Esophagus (tissue), 2 donors: ENCODE measurements around the gene IKBIP. TPM values are rescaled to one million over a fixed set of nuclear protein-coding genes. Genes with fewer than 3 reads are reported as not detected.
"Not testable (repeated sequence)": the region's sequence is repeated elsewhere in the genome, so short reads cannot be mapped to it uniquely, and the experiment has no call there.

ENCODE experiments used
- H3K27ac ChIP-seq, 2 donors: one replicate each; pipeline ENCODE4 v1.5.1; 2013; ENCODE audit warnings: low read depth in 2 of 2, mild to moderate bottlenecking in 2 of 2, inconsistent platforms in 1 of 2, low read length in 1 of 2, moderate library complexity in 1 of 2
- H3K27me3 ChIP-seq, 2 donors: one replicate each; pipeline ENCODE4 v1.6.1; 2013; ENCODE audit warnings: low read length in 2 of 2, control low read depth in 1 of 2, mild to moderate bottlenecking in 1 of 2; ENCODE audit not compliant: insufficient read depth in 2 of 2, control insufficient read depth in 1 of 2
- H3K36me3 ChIP-seq, 2 donors: one replicate each; pipeline ENCODE4 v1.6.1; 2013; ENCODE audit warnings: low read length in 1 of 2; ENCODE audit not compliant: control insufficient read depth in 2 of 2, insufficient read depth in 2 of 2
- H3K4me1 ChIP-seq, 2 donors: one replicate each; pipeline ENCODE4 v1.6.1; 2013; ENCODE audit warnings: low read length in 1 of 2; ENCODE audit not compliant: control insufficient read depth in 2 of 2, insufficient read depth in 2 of 2
- H3K4me3 ChIP-seq, 2 donors: one replicate each; pipeline ENCODE4 v1.5.1; 2013; ENCODE audit warnings: low read length in 2 of 2, mild to moderate bottlenecking in 2 of 2, low read depth in 1 of 2, moderate library complexity in 1 of 2
- H3K9me3 ChIP-seq, 2 donors: one replicate each; pipeline ENCODE4 v1.6.1; 2013; ENCODE audit warnings: mild to moderate bottlenecking in 2 of 2, low read depth in 1 of 2, low read length in 1 of 2, moderate library complexity in 1 of 2; ENCODE audit not compliant: control insufficient read depth in 2 of 2, insufficient read depth in 1 of 2
- WGBS, 2 donors: extraction: QIAGEN DNeasy Blood & Tissue Kit; methylation state at CpG; one replicate each; pipeline ENCODE4 v1.1.7; 2013; 5-methylcytosine and 5-hydroxymethylcytosine counted together
- polyA plus RNA-seq, 2 donors: library from polyadenylated mRNA; stranded (reverse); fragments of 200-250 nt; gene quantifications; one replicate each; pipeline ENCODE4 v1.2.3, GENCODE V29; 2013
- donor health status: healthy with polysubstance abuse.
- donor health status: Bipolar disorder and iron deficiency.

The IKBIP gene
- polyA plus RNA-seq, 2 donors, result 4.7 to 5.4 TPM

DNA sequence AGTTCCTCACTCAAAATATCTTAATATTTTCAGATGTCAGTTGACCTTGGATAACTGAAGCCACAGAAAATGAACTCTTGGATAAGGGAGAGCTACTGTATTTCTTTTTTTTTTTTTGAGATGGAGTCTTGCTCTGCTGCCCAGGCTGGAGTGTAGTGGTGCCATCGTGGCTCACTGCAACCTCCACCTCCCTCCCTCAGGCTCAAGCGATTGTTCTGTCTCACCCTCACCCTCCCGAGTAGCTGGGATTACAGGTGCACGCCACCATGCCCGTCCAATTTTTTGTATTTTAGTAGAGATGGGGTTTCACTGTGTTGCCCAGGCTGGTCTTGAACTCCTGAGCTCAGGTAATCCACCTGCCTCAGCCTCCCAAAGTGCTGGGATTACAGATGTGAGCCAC, 47.3 kb downstream of the IKBIP start:
- H3K9me3 ChIP-seq, H3K4me3 ChIP-seq, H3K27ac ChIP-seq, H3K4me1 ChIP-seq, H3K27me3 ChIP-seq: not testable (repeated sequence)
- WGBS, 2 donors, result 90 to 92% methylated on average over 5 of the region's 5 CpGs
- H3K36me3 ChIP-seq, result peaks cover 7 to 18% of the 10 kb centered on the region in 2 donors

- Histone ChIP-seq H3K27me3 (no peaks in the 10 kb centered on the region), H3K27ac (no peak overlapping the region), H3K4me3 (peak overlapping the region; percentile 18 to 98), H3K4me1 (no peaks in the 10 kb centered on the region), H3K36me3 (peaks cover 7 to 14% of the 10 kb centered on the region in 2 donors), H3K9me3 (no peaks in the 10 kb centered on the region)
- 43 to 49% methylated on average over 3 of the region's 3 CpGs for whole genome bisulfite sequencing, 2 donors
These were observed 49.2 kb downstream of the IKBIP start for GRCh38 chr12:98595243-98595988.

DNA sequence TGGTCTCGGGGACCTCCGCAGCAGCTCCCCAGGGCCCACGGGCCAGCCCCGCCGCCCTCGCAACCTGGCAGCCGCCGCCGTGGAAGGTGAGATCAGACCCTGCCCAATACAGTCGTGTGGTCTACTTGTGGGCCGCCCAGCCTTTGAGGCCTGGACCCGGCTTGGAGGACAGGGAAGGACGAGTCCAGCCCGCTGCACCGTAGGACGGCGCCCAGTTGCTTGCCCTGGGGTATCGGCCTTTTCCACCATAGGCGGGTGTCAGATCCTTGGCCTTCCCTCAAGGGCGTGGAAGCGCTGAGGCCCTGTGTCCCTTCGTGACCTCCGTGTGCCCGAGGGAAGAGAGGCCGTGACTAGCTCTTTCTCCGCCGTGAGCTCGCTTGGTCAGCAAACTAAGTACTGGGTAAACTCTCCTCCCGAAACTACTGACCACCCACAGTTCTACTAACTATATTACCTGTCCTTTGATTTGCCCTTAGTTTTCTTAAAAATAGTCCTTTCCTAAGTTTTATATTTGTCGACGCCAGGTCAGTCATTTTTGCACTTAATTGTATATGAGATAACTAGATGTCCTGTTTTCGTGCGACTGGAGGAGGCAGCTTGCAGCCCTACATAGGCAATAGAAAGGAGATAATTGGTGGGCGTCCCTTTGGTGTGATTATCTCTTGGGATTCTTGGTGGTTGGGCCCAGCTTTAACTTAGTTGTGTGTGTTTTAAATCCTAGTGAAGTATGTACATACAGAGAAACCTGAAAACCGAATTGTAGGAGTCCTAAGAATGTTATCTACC, 50.3 kb downstream of the IKBIP start:
- WGBS, 2 donors, result 0% methylated on average over 35 of the region's 35 CpGs
- Histone ChIP-seq H3K4me1 (no peaks in the 10 kb centered on the region), H3K4me3 (peak overlapping the region; percentile 93 to 98), H3K27ac (peak overlapping the region; percentile 98 to 99), H3K27me3 (no peaks in the 10 kb centered on the region), H3K9me3 (no peaks in the 10 kb centered on the region), H3K36me3 (peaks cover 0 to 8% of the 10 kb centered on the region in 2 donors)

GRCh38 chr12:98593351-98594049, 51.1 kb downstream of the IKBIP start, which contains the start of gene SLC25A3:
Gene SLC25A3, plus strand, starts transcription at chr12:98593686. Its CDS starts 293 bp downstream, at chr12:98593979.
- no peaks in the 10 kb centered on the region for H3K9me3 ChIP-seq
- H3K27me3 ChIP-seq, result no peaks in the 10 kb centered on the region
- peaks cover 0 to 8% of the 10 kb centered on the region in 2 donors for H3K36me3 ChIP-seq
- H3K4me3 ChIP-seq, result peak within 1 kb of the TSS; percentile 93 to 98
- peak within 1 kb of the TSS; percentile 98 to 99 for H3K27ac ChIP-seq
- no peaks in the 10 kb centered on the region for H3K4me1 ChIP-seq
- WGBS, 2 donors, result 0 to 1% methylated on average over 56 to 67 of the region's 67 CpGs

DNA sequence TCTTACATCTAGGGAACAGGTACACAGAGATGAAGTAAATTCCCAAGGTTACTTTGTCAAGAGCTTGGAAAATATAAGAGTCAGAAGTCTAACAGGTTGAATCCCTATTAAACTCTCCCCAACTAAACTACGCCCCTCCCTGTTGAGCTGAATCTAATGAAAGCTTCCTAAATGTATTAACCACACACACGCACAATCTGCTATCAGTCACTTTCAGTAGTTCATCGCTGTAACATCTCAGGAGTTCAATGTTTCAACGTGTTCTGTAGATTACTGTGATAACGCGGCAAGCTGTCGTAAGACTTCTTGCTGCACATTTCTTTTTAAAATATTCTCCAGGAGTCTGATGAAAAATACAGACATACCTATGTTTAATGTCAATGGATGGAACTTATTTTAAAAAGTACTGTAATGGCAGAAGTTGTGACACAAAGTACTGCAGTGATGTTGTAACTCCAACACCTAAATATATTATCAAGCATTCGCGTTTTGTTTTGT, 51.7 kb downstream of the IKBIP start:
- peak overlapping the region; percentile 79 to 83 for H3K27ac ChIP-seq
- 26 to 28% methylated on average over 9 of the region's 9 CpGs for WGBS, 2 donors
- no peaks in the 10 kb centered on the region for H3K9me3 ChIP-seq

DNA sequence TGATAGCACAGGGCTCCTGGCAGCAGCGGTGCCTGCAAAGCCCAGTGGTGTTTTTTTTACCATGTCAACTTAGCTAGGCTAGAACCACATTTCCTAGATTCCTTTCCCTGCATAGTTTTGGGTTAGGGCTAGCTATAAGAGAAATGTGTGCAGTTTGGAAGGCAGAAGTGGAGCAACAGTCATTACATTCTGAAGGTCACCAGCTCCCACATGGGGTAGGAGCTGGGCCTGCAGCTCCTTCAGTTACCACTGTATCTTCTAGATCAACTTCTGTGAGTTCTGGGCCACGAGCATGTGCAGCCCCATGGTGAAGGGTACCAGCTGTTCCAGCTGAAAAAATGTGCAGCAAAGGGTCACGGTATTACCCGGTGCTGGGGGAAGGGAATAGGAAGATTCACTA, 53.4 kb downstream of the IKBIP start:
- no peaks in the 10 kb centered on the region for H3K36me3 ChIP-seq
- WGBS, 2 donors, result 77 to 79% methylated on average over 4 of the region's 4 CpGs
- H3K27ac ChIP-seq, result no peak overlapping the region
- no peaks in the 10 kb centered on the region for H3K9me3 ChIP-seq
- no peaks in the 10 kb centered on the region for H3K4me1 ChIP-seq
- H3K4me3 ChIP-seq, result no peak overlapping the region
- no peaks in the 10 kb centered on the region for H3K27me3 ChIP-seq

More for the DNA sequence above, 51.7 kb downstream of the IKBIP start:
- H3K36me3 ChIP-seq, result peaks cover 0 to 6% of the 10 kb centered on the region in 2 donors
- no peaks in the 10 kb centered on the region for H3K27me3 ChIP-seq
- H3K4me3 ChIP-seq, result peak overlapping the region; percentile 33 to 98
- H3K4me1 ChIP-seq, result no peaks in the 10 kb centered on the region

- Histone ChIP-seq H3K4me3 (no peak overlapping the region), H3K9me3 (no peaks in the 10 kb centered on the region), H3K27ac (no peak overlapping the region), H3K27me3 (no peaks in the 10 kb centered on the region), H3K36me3 (no peaks in the 10 kb centered on the region), H3K4me1 (no peaks in the 10 kb centered on the region)
- WGBS, 2 donors, result 78 to 84% methylated on average over 5 of the region's 5 CpGs
These were observed 57.5 kb downstream of the IKBIP start for GRCh38 chr12:98587084-98587483.

GRCh38 chr12:98582093-98582492, 62.5 kb downstream of the IKBIP start:
- no peak overlapping the region for H3K4me3 ChIP-seq
- no peaks in the 10 kb centered on the region for H3K4me1 ChIP-seq
- 79 to 85% methylated on average over 6 of the region's 6 CpGs for WGBS, 2 donors

DNA sequence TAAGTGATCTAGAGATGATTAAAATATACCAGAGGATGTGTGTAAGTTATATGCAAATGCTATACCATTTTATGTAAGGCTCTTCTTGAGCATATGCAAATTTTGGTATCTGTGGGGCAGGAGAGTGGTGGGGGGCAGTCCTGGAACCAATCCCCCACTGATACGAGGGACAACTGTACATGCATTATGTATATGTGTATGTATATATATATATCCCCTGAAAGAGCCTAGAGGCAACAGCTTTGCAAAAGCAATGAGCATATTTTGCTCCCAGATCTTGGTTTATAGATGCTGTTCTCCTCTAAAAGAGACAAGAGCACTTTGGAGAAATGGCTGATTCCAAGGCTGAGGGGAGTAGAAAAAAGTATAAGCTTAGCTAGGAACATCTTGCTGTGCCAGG, 63.5 kb downstream of the IKBIP start:
- no peaks in the 10 kb centered on the region for H3K4me1 ChIP-seq
- H3K36me3 ChIP-seq, result no peaks in the 10 kb centered on the region
- no peaks in the 10 kb centered on the region for H3K9me3 ChIP-seq
- no peaks in the 10 kb centered on the region for H3K27me3 ChIP-seq
- 84 to 87% methylated on average over 1 of the region's 1 CpG for WGBS, 2 donors
- H3K27ac ChIP-seq, result no peak overlapping the region
- H3K4me3 ChIP-seq, result no peak overlapping the region

More at GRCh38 chr12:98582093-98582492, 62.5 kb downstream of the IKBIP start:
- Histone ChIP-seq H3K36me3 (no peaks in the 10 kb centered on the region), H3K9me3 (no peaks in the 10 kb centered on the region), H3K27ac (no peak overlapping the region), H3K27me3 (no peaks in the 10 kb centered on the region)
